Endothelial cell of umbilical vein (primary cell): ENCODE results near the gene CBFA2T3.

Experiments used
- CTCF ChIP-seq, 2 donors: IDR thresholded peaks; 1 replicate in 1 of 2; 2 replicates in 1 of 2; pipeline ENCODE4 v1.5.1; 2011; ENCODE audit warnings: low read length in 2 of 2, mild to moderate bottlenecking in 2 of 2, moderate library complexity in 2 of 2, control low read depth in 1 of 2, inconsistent platforms in 1 of 2, low read depth in 1 of 2; ENCODE audit not compliant: insufficient read depth in 1 of 2; ENCODE audit errors: extremely low read depth in 1 of 2
- EZH2 ChIP-seq: IDR thresholded peaks from 2 replicates; pipeline ENCODE4 v1.6.1; 2012; ENCODE audit warnings: borderline replicate concordance, low read depth, mild to moderate bottlenecking, moderate library complexity, low read length, inconsistent platforms; ENCODE audit not compliant: severe bottlenecking
- GATA2 ChIP-seq: IDR thresholded peaks from 2 replicates; pipeline ENCODE4 v1.7.0; 2011; ENCODE audit warnings: low read depth, mild to moderate bottlenecking, moderate library complexity, mixed read lengths, low read length; ENCODE audit not compliant: insufficient read length, insufficient read depth
- MYC ChIP-seq: IDR thresholded peaks from one replicate; pipeline ENCODE4 v1.6.1; 2011; ENCODE audit warnings: mild to moderate bottlenecking, low read depth, low read length
- POLR2A ChIP-seq: IDR thresholded peaks from 2 replicates; pipeline ENCODE4 v1.6.1; 2012; ENCODE audit warnings: low read depth, mild to moderate bottlenecking, control low read depth, low read length
- POLR2AphosphoS5 ChIP-seq: IDR thresholded peaks from 2 replicates; pipeline ENCODE4 v1.6.1; 2012; ENCODE audit warnings: low read depth, mild to moderate bottlenecking, control low read depth, low read length, moderate library complexity; ENCODE audit not compliant: insufficient read depth

- no peak for TF ChIP-seq CTCF (IDR thresholded peaks at IDR 0.05; ENCODE audit: extremely low read depth in 1 of 2, insufficient read depth in 1 of 2, low read depth in 1 of 2, low read length in 2 of 2)
- TF ChIP-seq POLR2A: no peak
- no peak for TF ChIP-seq EZH2
- TF ChIP-seq POLR2AphosphoS5: no peak
- TF ChIP-seq GATA2: no peak
- no peak for TF ChIP-seq MYC
Observed at GRCh38 chr16:89020925-89021595, 44.1 kb upstream of the CBFA2T3 start.
